ENCODE measurements around the gene MYNN. TPM values are rescaled to one million over a fixed set of nuclear protein-coding genes. Genes with fewer than 3 reads are reported as not detected.

MYNN gene
- polyA plus RNA-seq, 1 donor from 2014 or later: 15.2 TPM

GRCh38 chr3:169764882-169765612, 8.1 kb upstream of the MYNN start, which contains the start of gene TERC:
TSS of gene TERC (minus strand) at chr3:169765060.
- Mint-ChIP-seq H3K36me3 (peaks cover 3% of the 10 kb centered on the region), H3K4me1 (peaks cover 12 to 22% (median 15%) of the 10 kb centered on the region in 3 donors), H3K9me3 (peaks cover 0 to 5% (median 0%) of the 10 kb centered on the region in 3 donors), H3K27me3 (no peaks in the 10 kb centered on the region), H3K4me3 (peak within 1 kb of the TSS; percentile 95 to 99 (median 99)), H3K27ac (peak within 1 kb of the TSS; percentile 91 to 98 (median 94))

DNA sequence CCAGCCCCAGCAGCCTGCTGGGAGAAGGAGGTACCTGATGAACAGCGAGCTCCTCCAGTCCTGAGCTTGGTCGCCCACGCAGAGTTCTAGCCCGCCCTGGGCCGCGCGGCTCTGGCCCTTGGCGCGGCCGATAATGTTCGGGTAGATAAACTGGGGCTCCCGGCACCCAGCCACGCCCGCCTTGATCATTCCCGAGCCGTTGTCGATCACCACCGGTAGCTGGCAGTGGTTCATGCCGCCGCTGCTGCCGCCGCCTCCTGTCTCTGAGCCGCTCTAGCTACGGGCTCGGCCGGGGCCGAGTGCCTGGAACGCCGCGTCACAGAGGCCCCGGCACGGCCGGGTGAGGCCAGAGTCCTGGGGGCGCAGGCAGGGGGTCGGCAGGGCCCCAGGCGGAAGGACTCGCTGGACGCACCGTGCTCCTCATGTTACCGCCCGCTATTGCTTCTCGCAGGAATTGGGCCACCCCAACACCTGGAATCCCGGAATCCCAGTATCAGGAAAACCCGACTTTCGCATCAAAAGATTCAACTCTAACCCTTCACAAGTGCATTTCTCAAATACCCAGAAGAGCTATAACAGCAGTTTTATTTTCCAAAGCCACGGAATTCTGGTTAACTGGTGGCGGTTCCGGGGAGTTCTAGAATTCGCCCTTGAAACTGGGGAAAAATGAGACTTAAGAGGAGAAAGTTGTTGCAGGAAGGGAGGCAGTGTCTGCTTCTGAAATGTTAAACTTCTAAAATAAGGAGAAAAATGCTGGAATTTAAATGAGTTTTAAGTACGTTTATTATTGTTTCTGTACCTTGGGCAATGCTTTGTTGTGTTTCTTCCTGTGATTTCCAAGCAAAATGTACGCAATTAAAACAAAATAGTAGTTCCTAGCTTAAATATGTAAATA, 3.7 kb upstream of the MYNN start, which contains the start of gene ACTRT3:
Gene ACTRT3, minus strand, starts transcription at position 275 of the 895 bp plus-strand sequence. Its CDS starts 41 bp downstream, at position 234.
- peaks cover 0 to 5% (median 0%) of the 10 kb centered on the region in 3 donors for H3K9me3 Mint-ChIP-seq
- peaks cover 23 to 34% (median 23%) of the 10 kb centered on the region in 3 donors for H3K4me1 Mint-ChIP-seq
- peaks cover 3% of the 10 kb centered on the region for H3K36me3 Mint-ChIP-seq
- no peaks in the 10 kb centered on the region for H3K27me3 Mint-ChIP-seq
- peak within 1 kb of the TSS; percentile 78 to 89 (median 86) for H3K27ac Mint-ChIP-seq
- H3K4me3 Mint-ChIP-seq: peak within 1 kb of the TSS; percentile 86 to 95 (median 92)

GRCh38 chr3:169771497-169772304, 1.5 kb upstream of the MYNN start:
- Mint-ChIP-seq H3K27me3 (no peaks in the 10 kb centered on the region), H3K4me1 (peaks cover 30 to 39% (median 30%) of the 10 kb centered on the region in 3 donors), H3K4me3 (peak overlapping the region; percentile 97 to 100 (median 98)), H3K9me3 (no peaks in the 10 kb centered on the region), H3K36me3 (no peaks in the 10 kb centered on the region), H3K27ac (peak overlapping the region; percentile 98 to 100 (median 99))

DNA sequence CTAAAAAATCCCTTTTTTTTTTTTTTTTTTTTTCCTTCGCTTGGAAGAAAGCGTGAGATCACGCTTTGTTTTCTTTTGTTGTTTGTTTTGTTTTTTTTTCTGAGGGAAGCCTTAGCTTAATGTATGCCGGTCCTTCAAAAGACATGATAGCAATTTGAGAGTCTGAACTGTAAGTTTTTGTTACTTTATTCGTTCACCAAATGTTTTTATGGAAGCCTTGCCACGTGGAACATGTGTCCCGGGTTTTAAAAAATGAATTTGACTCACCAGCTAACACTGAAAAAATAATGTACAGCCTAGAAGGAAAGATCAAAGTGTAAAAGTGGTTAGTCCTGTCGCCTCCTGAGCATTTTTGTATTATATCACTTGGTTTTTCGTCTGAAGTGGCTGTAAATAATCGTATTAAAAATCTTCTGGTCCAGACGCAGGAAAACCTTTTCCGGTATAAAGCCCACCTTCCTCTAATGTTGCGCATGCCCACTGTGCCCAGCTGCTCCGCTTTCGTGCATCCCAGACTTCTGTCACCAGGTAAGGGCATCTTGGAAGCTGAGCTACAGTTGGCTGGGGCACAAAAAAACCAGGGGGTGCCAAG, 795 bp upstream of the MYNN start:
- Mint-ChIP-seq H3K9me3 (no peaks in the 10 kb centered on the region), H3K36me3 (peaks cover 2% of the 10 kb centered on the region), H3K27me3 (no peaks in the 10 kb centered on the region), H3K27ac (peak overlapping the region; percentile 98 to 100 (median 99)), H3K4me1 (peaks cover 30 to 39% (median 32%) of the 10 kb centered on the region in 3 donors), H3K4me3 (peak overlapping the region; percentile 97 to 100 (median 98))

DNA sequence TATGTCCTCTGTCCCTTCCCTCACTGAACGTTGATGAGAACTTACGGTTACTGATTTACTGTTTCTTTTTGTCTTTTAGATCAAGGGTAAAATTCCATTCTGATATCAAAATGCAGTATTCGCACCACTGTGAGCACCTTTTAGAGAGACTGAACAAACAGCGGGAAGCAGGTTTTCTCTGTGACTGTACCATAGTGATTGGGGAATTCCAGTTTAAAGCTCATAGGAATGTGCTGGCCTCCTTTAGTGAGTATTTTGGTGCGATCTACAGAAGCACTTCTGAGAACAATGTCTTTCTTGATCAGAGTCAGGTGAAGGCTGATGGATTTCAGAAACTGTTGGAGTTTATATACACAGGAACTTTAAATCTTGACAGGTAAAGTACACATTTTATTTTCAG, 990 bp downstream of the MYNN start:
- H3K4me1 Mint-ChIP-seq: peaks cover 30 to 40% (median 37%) of the 10 kb centered on the region in 3 donors
- peaks cover 2% of the 10 kb centered on the region for H3K36me3 Mint-ChIP-seq

GRCh38 chr3:169777822-169778221, 4.6 kb downstream of the MYNN start:
- peaks cover 22 to 36% (median 31%) of the 10 kb centered on the region in 3 donors for H3K4me1 Mint-ChIP-seq
- no peak overlapping the region for H3K27ac Mint-ChIP-seq
- peak overlapping the region in 1 of 4 donors; percentile 32 for H3K4me3 Mint-ChIP-seq
- no peaks in the 10 kb centered on the region for H3K27me3 Mint-ChIP-seq
- H3K9me3 Mint-ChIP-seq: no peaks in the 10 kb centered on the region
- H3K36me3 Mint-ChIP-seq: peaks cover 2% of the 10 kb centered on the region

More for the DNA sequence above, 990 bp downstream of the MYNN start:
- Mint-ChIP-seq H3K27ac (peak overlapping the region; percentile 98 to 100 (median 99)), H3K4me3 (peak overlapping the region; percentile 97 to 100 (median 98)), H3K27me3 (no peaks in the 10 kb centered on the region), H3K9me3 (no peaks in the 10 kb centered on the region)

DNA sequence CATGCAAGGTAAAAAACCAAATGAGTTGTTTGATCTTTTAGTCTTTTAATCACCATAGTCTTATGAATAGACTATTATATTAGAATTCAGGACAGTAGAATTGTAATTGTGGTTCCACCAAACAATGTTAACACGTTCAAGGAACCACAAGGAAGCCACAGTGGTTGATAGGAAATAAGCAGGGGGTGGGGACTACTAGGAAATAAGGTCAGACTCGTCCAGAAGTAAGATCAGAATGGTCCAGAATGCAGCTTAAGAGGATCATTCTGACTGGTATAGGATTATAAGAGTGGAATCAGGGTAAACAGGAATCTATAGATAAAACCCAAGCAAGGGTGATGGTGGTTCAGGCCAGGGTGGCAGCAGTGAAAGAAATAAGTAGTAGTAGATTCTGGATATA, 7.5 kb downstream of the MYNN start:
- no peak overlapping the region for H3K4me3 Mint-ChIP-seq
- no peaks in the 10 kb centered on the region for H3K27me3 Mint-ChIP-seq
- peaks cover 5% of the 10 kb centered on the region for H3K36me3 Mint-ChIP-seq
- peaks cover 11 to 17% (median 14%) of the 10 kb centered on the region in 3 donors for H3K4me1 Mint-ChIP-seq
- H3K27ac Mint-ChIP-seq: no peak overlapping the region
- H3K9me3 Mint-ChIP-seq: no peaks in the 10 kb centered on the region

- Mint-ChIP-seq H3K27me3 (no peaks in the 10 kb centered on the region), H3K27ac (peak overlapping the region in 1 of 3 donors; percentile 2), H3K4me3 (no peak overlapping the region), H3K9me3 (no peaks in the 10 kb centered on the region), H3K36me3 (peaks cover 5% of the 10 kb centered on the region), H3K4me1 (peaks cover 10 to 13% (median 11%) of the 10 kb centered on the region in 3 donors)
Observed at GRCh38 chr3:169781209-169781855, 8.1 kb downstream of the MYNN start.

DNA sequence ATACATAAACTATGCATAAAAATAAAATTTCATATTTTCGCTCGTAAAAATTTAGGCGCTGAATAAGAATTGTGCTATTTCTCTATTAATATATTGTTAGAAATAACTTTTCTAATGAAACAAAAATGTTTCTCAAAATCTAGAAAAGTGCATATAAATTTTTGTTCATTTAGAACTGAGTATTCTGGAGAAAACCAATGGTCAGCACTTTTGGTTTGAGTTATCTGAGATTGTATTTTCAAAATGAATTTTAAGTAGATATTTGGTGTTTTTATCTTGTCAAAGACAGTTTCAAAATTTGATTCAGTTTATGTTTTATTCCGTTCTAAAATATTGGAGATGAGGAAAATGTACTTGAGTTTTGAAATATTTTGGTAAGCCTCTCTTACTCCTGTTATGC, 13.9 kb downstream of the MYNN start:
- Mint-ChIP-seq H3K4me3 (no peak overlapping the region), H3K36me3 (peaks cover 4% of the 10 kb centered on the region), H3K4me1 (peaks cover 0 to 5% (median 2%) of the 10 kb centered on the region in 3 donors), H3K27me3 (no peaks in the 10 kb centered on the region), H3K27ac (no peak overlapping the region), H3K9me3 (no peaks in the 10 kb centered on the region)

- no peaks in the 10 kb centered on the region for H3K27me3 Mint-ChIP-seq
- peaks cover 4% of the 10 kb centered on the region for H3K36me3 Mint-ChIP-seq
- H3K4me3 Mint-ChIP-seq: no peak overlapping the region
- H3K27ac Mint-ChIP-seq: no peak overlapping the region
- H3K4me1 Mint-ChIP-seq: peaks cover 0 to 5% (median 0%) of the 10 kb centered on the region in 3 donors
- H3K9me3 Mint-ChIP-seq: peaks cover 0 to 1% (median 0%) of the 10 kb centered on the region in 3 donors
Observed at GRCh38 chr3:169787791-169788190, 14.6 kb downstream of the MYNN start.

DNA sequence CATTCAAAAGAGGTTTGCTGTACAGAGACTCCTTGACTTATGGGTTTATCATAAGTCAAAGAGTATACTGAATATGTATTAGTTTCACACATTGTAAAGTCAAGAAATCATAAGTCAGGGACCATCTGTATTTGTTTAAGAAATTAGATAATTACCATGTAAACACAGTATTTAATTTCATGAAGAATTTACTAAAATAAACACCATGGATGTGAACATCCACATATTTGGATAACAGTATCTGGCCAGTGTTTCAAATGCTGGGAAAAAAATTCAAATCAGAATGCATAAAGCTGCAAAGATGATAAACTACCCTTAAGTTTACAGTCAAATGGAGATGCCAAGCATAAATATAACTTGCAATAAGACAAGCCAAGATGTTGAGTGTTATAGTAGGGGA, 17.0 kb downstream of the MYNN start:
- no peak overlapping the region for H3K27ac Mint-ChIP-seq
- H3K36me3 Mint-ChIP-seq: peaks cover 4% of the 10 kb centered on the region
- H3K9me3 Mint-ChIP-seq: peaks cover 0 to 3% (median 0%) of the 10 kb centered on the region in 3 donors
- H3K27me3 Mint-ChIP-seq: no peaks in the 10 kb centered on the region
- peaks cover 0 to 5% (median 0%) of the 10 kb centered on the region in 3 donors for H3K4me1 Mint-ChIP-seq
- H3K4me3 Mint-ChIP-seq: no peak overlapping the region

GRCh38 chr3:169790687-169791429, 17.7 kb downstream of the MYNN start:
- Mint-ChIP-seq H3K4me1 (peaks cover 0 to 5% (median 0%) of the 10 kb centered on the region in 3 donors), H3K36me3 (peaks cover 2% of the 10 kb centered on the region), H3K27me3 (no peaks in the 10 kb centered on the region), H3K4me3 (no peak overlapping the region), H3K27ac (no peak overlapping the region), H3K9me3 (peaks cover 0 to 3% (median 0%) of the 10 kb centered on the region in 3 donors)

DNA sequence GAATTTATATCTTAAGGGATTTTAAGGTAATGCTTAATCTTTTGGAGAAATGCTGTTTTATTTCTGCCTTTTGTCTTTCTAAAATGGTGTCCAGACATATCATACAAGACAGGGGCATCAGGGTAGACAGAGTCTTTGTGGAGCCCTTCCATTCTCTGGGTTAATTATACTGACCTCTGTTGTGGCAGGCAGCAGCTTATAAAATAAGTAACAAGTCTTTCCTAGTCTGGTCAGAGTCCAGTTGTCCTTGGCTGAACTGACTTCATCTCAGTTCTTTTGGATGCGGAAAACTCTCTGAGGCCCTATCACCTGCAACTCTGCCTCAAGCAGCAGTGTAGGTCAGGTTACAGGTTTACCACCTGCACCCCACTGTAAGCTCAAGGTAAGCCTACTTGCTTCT, 19.2 kb downstream of the MYNN start:
- Mint-ChIP-seq H3K27ac (no peak overlapping the region), H3K27me3 (no peaks in the 10 kb centered on the region), H3K4me3 (no peak overlapping the region), H3K9me3 (peaks cover 0 to 3% (median 0%) of the 10 kb centered on the region in 3 donors), H3K36me3 (no peaks in the 10 kb centered on the region), H3K4me1 (no peaks in the 10 kb centered on the region)
